H1 (cell line): ENCODE results near the gene BEX3. TPM values are rescaled to one million over a fixed set of nuclear protein-coding genes. Genes with fewer than 3 reads are reported as not detected.

ENCODE experiments used
- CTCF ChIA-PET: fragments of 300-600 bp; sonication (Branson Sonifier 250); formaldehyde crosslinking; loops from one replicate; lab custom pipeline; 2021; ENCODE audit not compliant: partially characterized antibody; lab: Charles Lee
- POLR2A ChIA-PET: fragments of 300-600 bp; sonication (Branson Sonifier 250); formaldehyde crosslinking; loops from one replicate; lab custom pipeline; 2021; ENCODE audit warnings: inconsistent platforms; ENCODE audit not compliant: partially characterized antibody; lab: Charles Lee
- DNase-seq, 2 experiments: peaks; one replicate each; pipeline versions ENCODE4 v3.0.0 to v3.0.0-alpha.2; 2010 to 2022; ENCODE audit warnings: low spot score in 2 of 2, low read depth in 1 of 2, mixed read lengths in 1 of 2
- FAIRE-seq: peaks from 2 replicates; lab custom pipeline; 2011; peaks lifted over from hg19 to GRCh38; lab: Jason Lieb, UNC
- H2AFZ ChIP-seq: 2 replicates; pipeline ENCODE4 v1.8.1; 2012; ENCODE audit warnings: low read length, inconsistent platforms
- H2AK5ac ChIP-seq: 2 replicates; pipeline ENCODE4 v1.6.1; 2013; ENCODE audit warnings: low read depth, low read length
- H2BK120ac ChIP-seq: replicated peaks from 2 replicates; pipeline ENCODE3; 2013; ENCODE audit warnings: low read depth, low read length, inconsistent platforms
- H2BK12ac ChIP-seq: 2 replicates; pipeline ENCODE4 v1.6.1; 2013; ENCODE audit warnings: low read depth, low read length
- H2BK15ac ChIP-seq: 2 replicates; pipeline ENCODE4 v1.6.1; 2013; ENCODE audit warnings: low read length
- H2BK20ac ChIP-seq: 2 replicates; pipeline ENCODE4 v1.6.1; 2013; ENCODE audit warnings: low read length
- H2BK5ac ChIP-seq: 2 replicates; pipeline ENCODE4 v1.6.1; 2013; ENCODE audit warnings: low read depth, low read length
- H3K14ac ChIP-seq: 2 replicates; pipeline ENCODE4 v1.6.1; 2013; ENCODE audit warnings: inconsistent platforms; ENCODE audit not compliant: insufficient read length
- H3K18ac ChIP-seq: 2 replicates; pipeline ENCODE4 v1.6.1; 2013; ENCODE audit warnings: low read length; ENCODE audit errors: extremely low read depth
- H3K23ac ChIP-seq: 2 replicates; pipeline ENCODE4 v1.6.1; 2013; ENCODE audit warnings: inconsistent platforms; ENCODE audit not compliant: insufficient read length
- H3K23me2 ChIP-seq: 2 replicates; pipeline ENCODE4 v1.6.1; 2013; ENCODE audit warnings: low read depth, low read length
- H3K27ac ChIP-seq: 2 replicates; pipeline ENCODE4 v1.6.1; 2011; ENCODE audit warnings: low read depth, low read length, inconsistent platforms
- H3K27me3 ChIP-seq, 4 experiments: replicated peaks in 1 of 4; 1 replicate in 1 of 4; 2 replicates in 3 of 4; pipeline versions ENCODE4 v1.6.1 to v1.8.1; 2011 to 2013; ENCODE audit warnings: low read length in 3 of 4, mild to moderate bottlenecking in 3 of 4, inconsistent platforms in 2 of 4, mixed read lengths in 2 of 4, moderate library complexity in 1 of 4; ENCODE audit not compliant: control insufficient read depth in 3 of 4, insufficient read depth in 3 of 4; ENCODE audit errors: extremely low read depth in 1 of 4
- H3K36me3 ChIP-seq, 4 experiments: 2 replicates each; pipeline versions ENCODE4 v1.6.1 to v1.8.1; 2011 to 2013; ENCODE audit warnings: mild to moderate bottlenecking in 4 of 4, low read length in 3 of 4, moderate library complexity in 2 of 4, control low read depth in 1 of 4, inconsistent platforms in 1 of 4; ENCODE audit not compliant: insufficient read depth in 4 of 4, control insufficient read depth in 2 of 4
- H3K4ac ChIP-seq: replicated peaks from 2 replicates; pipeline ENCODE3; 2013; ENCODE audit warnings: low read length, low read depth, mixed read lengths, inconsistent platforms; ENCODE audit not compliant: insufficient read length
- H3K4me1 ChIP-seq, 4 experiments: replicated peaks in 1 of 4; 1 replicate in 1 of 4; 2 replicates in 3 of 4; pipeline versions ENCODE4 v1.6.1 to v1.8.1; 2011 to 2013; ENCODE audit warnings: low read length in 3 of 4, inconsistent platforms in 2 of 4, mixed read lengths in 1 of 4; ENCODE audit not compliant: insufficient read depth in 4 of 4, control insufficient read depth in 3 of 4
- H3K4me2 ChIP-seq, 2 experiments: 2 replicates each; pipeline versions ENCODE4 v1.6.1 to v1.8.1; 2011 to 2013; ENCODE audit warnings: low read depth in 2 of 2, low read length in 2 of 2, control low read depth in 1 of 2, inconsistent platforms in 1 of 2, mild to moderate bottlenecking in 1 of 2; ENCODE audit not compliant: insufficient read depth in 1 of 2
- H3K4me3 ChIP-seq, 4 experiments: fragments of 200-600, 300-600 bp in 1 of 4; sonication (generic), shearing (Covaris generic), sonication (Bioruptor Twin) in 1 of 4; 2 replicates each; pipeline versions ENCODE4 v1.5.1 to v1.8.1; 2011 to 2016; ENCODE audit warnings: low read length in 4 of 4, low read depth in 3 of 4, control low read depth in 2 of 4, inconsistent platforms in 2 of 4, mild to moderate bottlenecking in 2 of 4, mixed read lengths in 1 of 4, moderate library complexity in 1 of 4; ENCODE audit not compliant: insufficient read depth in 2 of 4; ENCODE audit errors: extremely low read depth in 1 of 4
- H3K56ac ChIP-seq: replicated peaks from 2 replicates; pipeline ENCODE3; 2013; ENCODE audit warnings: low read depth, mild to moderate bottlenecking, mixed read lengths, low read length, inconsistent platforms; ENCODE audit not compliant: insufficient read length
- H3K79me1 ChIP-seq: 2 replicates; pipeline ENCODE4 v1.6.1; 2013; ENCODE audit warnings: low read depth, low read length, control low read depth
- H3K79me2 ChIP-seq, 2 experiments: 2 replicates each; pipeline versions ENCODE4 v1.6.1 to v1.8.1; 2012 to 2013; ENCODE audit warnings: low read length in 2 of 2, mild to moderate bottlenecking in 2 of 2, inconsistent platforms in 1 of 2; ENCODE audit not compliant: insufficient read depth in 2 of 2, control insufficient read depth in 1 of 2
- H3K9ac ChIP-seq, 4 experiments: replicated peaks in 1 of 4; 1 replicate in 1 of 4; 2 replicates in 3 of 4; pipeline versions ENCODE4 v1.6.1 to v1.8.1; 2011 to 2013; ENCODE audit warnings: low read depth in 3 of 4, low read length in 3 of 4, control low read depth in 2 of 4, mild to moderate bottlenecking in 2 of 4, moderate library complexity in 2 of 4, inconsistent platforms in 1 of 4; ENCODE audit errors: extremely low read depth in 1 of 4
- H3K9me3 ChIP-seq, 2 experiments: 2 replicates each; pipeline versions ENCODE4 v1.6.1 to v1.8.1; 2012 to 2013; ENCODE audit warnings: mild to moderate bottlenecking in 2 of 2, moderate library complexity in 2 of 2, control low read depth in 1 of 2, inconsistent platforms in 1 of 2, low read depth in 1 of 2, low read length in 1 of 2, mixed read lengths in 1 of 2; ENCODE audit not compliant: insufficient read depth in 2 of 2
- H4K20me1 ChIP-seq, 2 experiments: replicated peaks in 1 of 2; 2 replicates each; pipeline versions ENCODE3 to v1.8.1; 2011 to 2013; ENCODE audit warnings: inconsistent platforms in 2 of 2, low read length in 2 of 2, mild to moderate bottlenecking in 1 of 2; ENCODE audit not compliant: insufficient read depth in 2 of 2, control insufficient read depth in 1 of 2
- H4K5ac ChIP-seq: 2 replicates; pipeline ENCODE4 v1.6.1; 2013; ENCODE audit warnings: low read length, low read depth, mixed read lengths, inconsistent platforms; ENCODE audit not compliant: insufficient read length
- H4K8ac ChIP-seq: 2 replicates; pipeline ENCODE4 v1.8.0; 2013; ENCODE audit warnings: mild to moderate bottlenecking, moderate library complexity, low read length, inconsistent platforms; ENCODE audit not compliant: insufficient read depth; ENCODE audit errors: extremely low read depth
- H4K91ac ChIP-seq: replicated peaks from 2 replicates; pipeline ENCODE3; 2013; ENCODE audit warnings: low read length, mixed read lengths, inconsistent platforms; ENCODE audit not compliant: insufficient read length
- ASH2L ChIP-seq: fragments of 200-600, 300-600 bp; sonication (generic); IDR thresholded peaks from one replicate; pipeline ENCODE4 v1.7.1; 2017; ENCODE audit warnings: low read length
- BRCA1 ChIP-seq: IDR thresholded peaks from 2 replicates; pipeline ENCODE4 v1.6.1; 2012; ENCODE audit warnings: low read depth, low read length, improper control_type of control experiment
- CTBP2 ChIP-seq: IDR thresholded peaks from 2 replicates; pipeline ENCODE4 v1.7.0; 2011; ENCODE audit warnings: borderline replicate concordance, mild to moderate bottlenecking, moderate library complexity, mixed read lengths, low read length; ENCODE audit not compliant: insufficient read depth, insufficient read length
- HDAC2 ChIP-seq, 2 experiments: fragments of 300-600 bp in 1 of 2; sonication (generic) in 1 of 2; IDR thresholded peaks; 2 replicates each; pipeline ENCODE4 v1.6.1; 2011 to 2012; ENCODE audit warnings: low read depth in 2 of 2, low read length in 2 of 2, mild to moderate bottlenecking in 2 of 2, moderate library complexity in 2 of 2, borderline replicate concordance in 1 of 2, inconsistent platforms in 1 of 2
- JUND ChIP-seq: IDR thresholded peaks from 2 replicates; pipeline ENCODE4 v1.6.1; 2011; ENCODE audit warnings: mild to moderate bottlenecking, improper control_type of control experiment, low read length
- MAFK ChIP-seq: IDR thresholded peaks from 2 replicates; pipeline ENCODE4 v1.6.1; 2012; ENCODE audit warnings: low read depth, mild to moderate bottlenecking, improper control_type of control experiment, low read length
- PHF8 ChIP-seq: fragments of 200-600 bp; sonication (generic); conservative IDR thresholded peaks from 2 replicates; pipeline ENCODE4 v1.7.1; 2012; ENCODE audit warnings: low read depth, mild to moderate bottlenecking, inconsistent platforms, low read length, moderate library complexity
- POLR2A ChIP-seq, 2 experiments: IDR thresholded peaks; 1 replicate in 1 of 2; 2 replicates in 1 of 2; pipeline ENCODE4 v1.6.1; 2011; ENCODE audit warnings: low read depth in 2 of 2, low read length in 2 of 2, mild to moderate bottlenecking in 2 of 2; ENCODE audit errors: control extremely low read depth in 1 of 2
- SIRT6 ChIP-seq: IDR thresholded peaks from one replicate; pipeline ENCODE4 v1.7.1; 2012; ENCODE audit warnings: low read length, inconsistent platforms
- SP2 ChIP-seq: IDR thresholded peaks from 2 replicates; pipeline ENCODE4 v1.6.1; 2012; ENCODE audit warnings: mild to moderate bottlenecking, low read length, inconsistent platforms
- SP4 ChIP-seq: IDR thresholded peaks from 2 replicates; pipeline ENCODE4 v1.6.1; 2012; ENCODE audit warnings: low read length, inconsistent platforms
- TAF1 ChIP-seq: IDR thresholded peaks from 2 replicates; pipeline ENCODE4 v1.6.1; 2011; ENCODE audit warnings: mild to moderate bottlenecking, low read depth, low read length
- polyA plus RNA-seq, 7 experiments: library from polyadenylated mRNA; depleted of rRNA in 3 of 7; stranded (reverse) in 5 of 7; unstranded in 2 of 7; fragments of >200 nt in 5 of 7; fragments of 200-250 nt in 2 of 7; gene quantifications; 1 replicate in 5 of 7; 2 replicates in 1 of 7; 4 replicates in 1 of 7; pipeline versions ENCODE4 v1.2.1 to v1.2.3, GENCODE V29; 2011 to 2013; ENCODE audit warnings: missing spikeins in 2 of 7, mixed read lengths in 2 of 7
- total RNA-seq: library from RNA; stranded (reverse); fragmentation: NEBNext Ultra II Directional; extraction: Animal tissue kit (Norgen Biotek cat#: 25700); gene quantifications from 2 replicates; pipeline ENCODE4 v1.2.1, GENCODE V29; 2021
- TF ChIP-seq, protein P1 (sequence below): IDR thresholded peaks from 2 replicates; pipeline ENCODE4 v1.6.1; 2011; ENCODE audit warnings: low read length, improper control_type of control experiment
- TF ChIP-seq, protein P2 (sequence below): IDR thresholded peaks from 2 replicates; pipeline ENCODE4 v1.6.1; 2011; ENCODE audit warnings: low read depth, mild to moderate bottlenecking, low read length; ENCODE audit not compliant: insufficient read depth

The BEX3 gene
- total and polyA plus RNA-seq, 2 of the 8 experiments (the other 6 are each of a cell fraction or from before 2014, with no cell fraction given): 330 to 366 TPM

DNA sequence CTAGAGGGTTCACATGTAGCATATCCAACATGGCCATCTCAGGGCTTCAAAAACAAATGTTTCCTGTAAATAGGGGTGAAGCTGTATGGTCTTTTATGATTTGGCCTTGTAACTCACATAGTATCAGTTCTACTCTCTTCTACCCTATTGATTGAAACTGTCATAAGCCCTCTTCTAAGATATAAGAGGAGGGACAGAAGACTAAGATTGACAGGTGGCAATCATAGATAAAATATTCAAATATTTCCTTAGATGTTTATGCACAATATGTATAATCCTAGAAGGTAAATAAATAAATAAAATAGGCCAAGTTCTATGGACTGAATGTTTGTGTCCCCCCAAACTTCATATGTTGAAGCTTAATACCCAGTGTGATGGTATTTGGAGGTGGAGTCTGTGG, 6.9 kb upstream of the BEX3 start:
- no peaks in the 10 kb centered on the region for H3K9me3 ChIP-seq
- no peaks in the 10 kb centered on the region for H3K23me2 ChIP-seq
- H3K27ac ChIP-seq: no peak overlapping the region
- H3K79me1 ChIP-seq: no peaks in the 10 kb centered on the region
- no peak overlapping the region for H3K56ac ChIP-seq
- no peak overlapping the region for H4K8ac ChIP-seq
- no peak overlapping the region for H2BK20ac ChIP-seq
- no peak overlapping the region for H3K4me3 ChIP-seq
- H3K9ac ChIP-seq: no peak overlapping the region
- H3K27me3 ChIP-seq: no peaks in the 10 kb centered on the region
- H3K14ac ChIP-seq: no peak overlapping the region
- H2AK5ac ChIP-seq: no peak overlapping the region
- no peak overlapping the region for H4K5ac ChIP-seq
- no peak overlapping the region for H2AFZ ChIP-seq
- CTCF ChIA-PET: interaction anchor here (1.1 kb wide), 1 partner anchor 121 kb away, joined by 3 read pairs; no protein-coding TSS in a partner anchor
- H4K20me1 ChIP-seq: no peaks in the 10 kb centered on the region
- H3K18ac ChIP-seq: no peak overlapping the region
- H2BK5ac ChIP-seq: no peak overlapping the region
- no peak overlapping the region for H4K91ac ChIP-seq
- POLR2A ChIA-PET: interaction anchor here (0.6 to 1.1 kb wide), 2 partner anchors 91 to 154 kb away, joined by 3 read pairs; no protein-coding TSS in a partner anchor
- H3K36me3 ChIP-seq: no peaks in the 10 kb centered on the region
- H3K4ac ChIP-seq: no peak overlapping the region
- no peak overlapping the region for H2BK120ac ChIP-seq
- FAIRE-seq (no peak), DNase-seq (no peak)
- no peak overlapping the region for H3K23ac ChIP-seq
- H3K79me2 ChIP-seq: no peaks in the 10 kb centered on the region
- H3K4me1 ChIP-seq: peaks cover 0 to 2% (median 0%) of the 10 kb centered on the region in 4 experiments; a peak in 1 of 7 replicates
- H3K4me2 ChIP-seq: no peak overlapping the region
- no peak overlapping the region for H2BK15ac ChIP-seq
- no peak overlapping the region for H2BK12ac ChIP-seq
- no peak for TF ChIP-seq ASH2L
- TF ChIP-seq POLR2A (IDR thresholded peaks at IDR 0.05; ENCODE audit: control extremely low read depth in 1 of 2, low read depth in 2 of 2, low read length in 2 of 2): no peak
- no peak for TF ChIP-seq JUND
- no peak for TF ChIP-seq SP4
- no peak for TF ChIP-seq MAFK
- TF ChIP-seq HDAC2 (IDR thresholded peaks at IDR 0.05; ENCODE audit: borderline replicate concordance in 1 of 2, low read depth in 2 of 2, low read length in 2 of 2): no peak
- no peak for TF ChIP-seq SP2
- TF ChIP-seq, protein P1, sequence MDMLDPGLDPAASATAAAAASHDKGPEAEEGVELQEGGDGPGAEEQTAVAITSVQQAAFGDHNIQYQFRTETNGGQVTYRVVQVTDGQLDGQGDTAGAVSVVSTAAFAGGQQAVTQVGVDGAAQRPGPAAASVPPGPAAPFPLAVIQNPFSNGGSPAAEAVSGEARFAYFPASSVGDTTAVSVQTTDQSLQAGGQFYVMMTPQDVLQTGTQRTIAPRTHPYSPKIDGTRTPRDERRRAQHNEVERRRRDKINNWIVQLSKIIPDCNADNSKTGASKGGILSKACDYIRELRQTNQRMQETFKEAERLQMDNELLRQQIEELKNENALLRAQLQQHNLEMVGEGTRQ: no peak
- no peak for TF ChIP-seq CTBP2
- no peak for TF ChIP-seq TAF1
- TF ChIP-seq, protein P2, sequence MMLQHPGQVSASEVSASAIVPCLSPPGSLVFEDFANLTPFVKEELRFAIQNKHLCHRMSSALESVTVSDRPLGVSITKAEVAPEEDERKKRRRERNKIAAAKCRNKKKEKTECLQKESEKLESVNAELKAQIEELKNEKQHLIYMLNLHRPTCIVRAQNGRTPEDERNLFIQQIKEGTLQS: no peak
- no peak for TF ChIP-seq SIRT6
- TF ChIP-seq BRCA1: no peak
- no peak for TF ChIP-seq PHF8
